Rectal smooth muscle tissue (tissue), 1 donor: ENCODE measurements around the gene LRMDA.

Source experiments
- H3K27ac ChIP-seq: one replicate; pipeline ENCODE4 v1.7.0; 2013; ENCODE audit warnings: low read depth, low read length, inconsistent platforms
- H3K27me3 ChIP-seq: one replicate; pipeline ENCODE4 v1.7.0; 2013; ENCODE audit warnings: low read length; ENCODE audit not compliant: control insufficient read depth, insufficient read depth
- H3K36me3 ChIP-seq: one replicate; pipeline ENCODE4 v1.7.0; 2013; ENCODE audit warnings: low read length; ENCODE audit not compliant: control insufficient read depth, insufficient read depth
- H3K4me1 ChIP-seq: one replicate; pipeline ENCODE4 v1.7.0; 2013; ENCODE audit warnings: low read length; ENCODE audit not compliant: control insufficient read depth, insufficient read depth
- H3K4me3 ChIP-seq: one replicate; pipeline ENCODE4 v1.7.0; 2013; ENCODE audit warnings: low read length
- H3K9ac ChIP-seq: one replicate; pipeline ENCODE4 v1.7.0; 2013; ENCODE audit warnings: low read length

The LRMDA gene

DNA sequence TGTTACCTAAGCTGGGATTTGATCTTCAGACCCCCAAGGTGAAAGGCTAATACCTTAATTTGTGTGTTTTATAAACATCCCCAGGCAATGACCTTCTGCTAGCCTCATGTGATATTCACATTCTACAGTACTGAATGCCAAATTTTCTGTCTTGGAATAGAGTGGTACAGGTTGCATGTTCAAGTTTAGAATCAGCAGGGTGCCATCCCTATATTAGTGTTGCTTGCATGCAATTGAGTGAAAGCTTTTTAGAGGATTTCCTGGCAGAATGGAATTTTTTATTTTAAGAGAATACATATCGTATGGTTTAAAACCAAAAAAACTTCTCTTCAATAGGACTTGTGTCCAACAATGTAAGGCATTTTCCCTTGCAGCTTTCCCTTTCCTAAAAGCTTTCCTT is 107.3 kb downstream of the LRMDA start:
- peaks cover 16% of the 10 kb centered on the region for H3K4me1 ChIP-seq
- H3K36me3 ChIP-seq: no peaks in the 10 kb centered on the region
- no peak overlapping the region for H3K27ac ChIP-seq
- H3K4me3 ChIP-seq: no peak overlapping the region
- H3K27me3 ChIP-seq: no peaks in the 10 kb centered on the region
- H3K9ac ChIP-seq: no peak overlapping the region

DNA sequence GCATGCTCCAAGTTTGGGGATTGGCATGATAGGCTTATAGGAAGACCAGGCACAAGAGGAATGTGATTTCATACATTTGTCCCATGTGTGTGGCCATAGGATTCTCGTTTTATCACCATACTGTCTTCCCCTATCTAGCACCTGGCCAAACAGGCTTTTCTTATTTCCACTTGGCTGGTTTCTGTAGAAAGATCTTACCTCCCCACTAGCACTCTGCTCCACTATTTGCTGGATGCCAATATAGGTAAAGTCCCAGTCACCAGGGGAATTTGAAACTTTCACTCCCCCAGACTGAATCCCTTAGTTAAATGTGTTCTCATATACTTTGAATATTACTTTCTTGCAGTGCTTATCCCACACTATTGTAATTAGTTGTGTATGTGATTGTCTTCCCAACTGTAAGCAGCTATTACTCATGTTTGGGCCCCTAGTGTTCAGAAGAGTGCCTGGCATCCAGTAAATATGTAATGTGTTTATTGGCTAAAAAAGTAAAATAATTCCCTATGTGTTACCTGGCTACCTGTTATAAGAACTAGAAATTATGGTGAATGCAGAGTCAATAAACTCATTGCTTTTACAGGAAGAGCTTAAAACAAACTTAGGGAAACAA is 109.0 kb downstream of the LRMDA start:
- Histone ChIP-seq H3K36me3 (no peaks in the 10 kb centered on the region), H3K27me3 (no peaks in the 10 kb centered on the region), H3K9ac (no peak overlapping the region), H3K4me3 (no peak overlapping the region), H3K4me1 (peaks cover 17% of the 10 kb centered on the region), H3K27ac (no peak overlapping the region)

- no peak overlapping the region for H3K9ac ChIP-seq
- H3K4me1 ChIP-seq: peaks cover 17% of the 10 kb centered on the region
- no peak overlapping the region for H3K4me3 ChIP-seq
- H3K36me3 ChIP-seq: no peaks in the 10 kb centered on the region
- no peaks in the 10 kb centered on the region for H3K27me3 ChIP-seq
- no peak overlapping the region for H3K27ac ChIP-seq
These were observed 109.6 kb downstream of the LRMDA start for GRCh38 chr10:75540981-75541380.

- Histone ChIP-seq H3K27ac (no peak overlapping the region), H3K36me3 (no peaks in the 10 kb centered on the region), H3K4me3 (no peak overlapping the region), H3K27me3 (no peaks in the 10 kb centered on the region), H3K9ac (no peak overlapping the region), H3K4me1 (peaks cover 17% of the 10 kb centered on the region)
These were observed 110.0 kb downstream of the LRMDA start for GRCh38 chr10:75541411-75541810.

- H3K9ac ChIP-seq: no peak overlapping the region
- H3K36me3 ChIP-seq: no peaks in the 10 kb centered on the region
- no peak overlapping the region for H3K27ac ChIP-seq
- H3K4me3 ChIP-seq: no peak overlapping the region
- peaks cover 17% of the 10 kb centered on the region for H3K4me1 ChIP-seq
- no peaks in the 10 kb centered on the region for H3K27me3 ChIP-seq
These were observed 110.7 kb downstream of the LRMDA start for GRCh38 chr10:75542084-75542483.

GRCh38 chr10:75542906-75543305 is 111.5 kb downstream of the LRMDA start:
- Histone ChIP-seq H3K36me3 (no peaks in the 10 kb centered on the region), H3K27ac (no peak overlapping the region), H3K4me3 (no peak overlapping the region), H3K27me3 (no peaks in the 10 kb centered on the region), H3K4me1 (peaks cover 17% of the 10 kb centered on the region), H3K9ac (no peak overlapping the region)

- H3K27ac ChIP-seq: no peak overlapping the region
- no peaks in the 10 kb centered on the region for H3K27me3 ChIP-seq
- no peak overlapping the region for H3K4me3 ChIP-seq
- H3K36me3 ChIP-seq: no peaks in the 10 kb centered on the region
- peaks cover 17% of the 10 kb centered on the region for H3K4me1 ChIP-seq
- H3K9ac ChIP-seq: no peak overlapping the region
These were observed 113.0 kb downstream of the LRMDA start for GRCh38 chr10:75544386-75544785.

DNA sequence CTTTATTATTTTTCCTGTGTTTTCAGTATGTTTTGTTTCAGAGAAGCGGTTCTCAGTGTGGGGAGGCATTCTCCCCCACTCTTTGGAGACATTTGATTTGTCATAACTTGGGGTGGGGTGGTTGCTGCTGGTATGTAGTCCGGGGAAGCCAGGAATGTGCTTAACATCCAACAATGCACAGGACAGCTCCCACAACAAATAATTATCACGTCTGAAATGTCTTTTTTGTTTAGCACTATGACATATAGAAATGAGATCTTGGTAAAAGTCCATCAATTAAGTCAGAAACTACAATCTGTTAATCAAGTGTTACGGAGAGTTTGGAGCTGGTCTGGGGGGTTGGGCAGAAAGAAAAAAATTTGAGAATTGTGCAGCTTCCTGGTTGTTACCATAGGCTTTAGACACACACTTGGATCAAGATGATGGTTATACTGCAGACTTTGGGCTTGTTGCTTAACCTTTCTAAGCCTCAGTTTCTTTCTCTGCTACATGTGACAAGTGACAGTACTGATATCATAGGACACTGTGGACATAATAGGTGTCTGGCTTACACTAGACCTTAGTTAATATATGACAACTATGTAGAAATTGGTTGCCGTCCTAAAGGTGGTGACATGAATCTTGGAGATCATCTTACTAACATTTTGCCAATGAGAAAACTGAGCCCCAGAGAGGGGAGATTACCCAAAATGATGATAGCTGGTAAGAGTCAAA is 113.7 kb downstream of the LRMDA start:
- H3K4me1 ChIP-seq: peaks cover 17% of the 10 kb centered on the region
- no peaks in the 10 kb centered on the region for H3K36me3 ChIP-seq
- H3K27ac ChIP-seq: no peak overlapping the region
- no peaks in the 10 kb centered on the region for H3K27me3 ChIP-seq
- H3K4me3 ChIP-seq: no peak overlapping the region
- no peak overlapping the region for H3K9ac ChIP-seq

GRCh38 chr10:75546004-75546403 is 114.6 kb downstream of the LRMDA start:
- Histone ChIP-seq H3K9ac (no peak overlapping the region), H3K27me3 (no peaks in the 10 kb centered on the region), H3K4me3 (no peak overlapping the region), H3K4me1 (peaks cover 17% of the 10 kb centered on the region), H3K27ac (no peak overlapping the region), H3K36me3 (no peaks in the 10 kb centered on the region)

- no peaks in the 10 kb centered on the region for H3K36me3 ChIP-seq
- peaks cover 7% of the 10 kb centered on the region for H3K4me1 ChIP-seq
- no peak overlapping the region for H3K9ac ChIP-seq
- H3K4me3 ChIP-seq: no peak overlapping the region
- H3K27me3 ChIP-seq: no peaks in the 10 kb centered on the region
- no peak overlapping the region for H3K27ac ChIP-seq
These were observed 116.2 kb downstream of the LRMDA start for GRCh38 chr10:75547391-75548298.

GRCh38 chr10:75548356-75548755 is 116.9 kb downstream of the LRMDA start:
- Histone ChIP-seq H3K27me3 (no peaks in the 10 kb centered on the region), H3K4me3 (no peak overlapping the region), H3K36me3 (no peaks in the 10 kb centered on the region), H3K9ac (no peak overlapping the region), H3K27ac (no peak overlapping the region), H3K4me1 (peaks cover 3% of the 10 kb centered on the region)

GRCh38 chr10:75550191-75550590 is 118.8 kb downstream of the LRMDA start:
- H3K27me3 ChIP-seq: no peaks in the 10 kb centered on the region

More at GRCh38 chr10:75550191-75550590, 118.8 kb downstream of the LRMDA start:
- Histone ChIP-seq H3K36me3 (no peaks in the 10 kb centered on the region), H3K4me3 (no peak overlapping the region), H3K27ac (no peak overlapping the region), H3K4me1 (no peaks in the 10 kb centered on the region), H3K9ac (no peak overlapping the region)
